ENCODE data around the gene VPS25. TPM values are rescaled to one million over a fixed set of nuclear protein-coding genes. Genes with fewer than 3 reads are reported as not detected.
"Not testable (repeated sequence)": the region's sequence is repeated elsewhere in the genome, so short reads cannot be mapped to it uniquely, and the experiment has no call there.

Gene VPS25
- 10 to 100 TPM; 34.5 to 43.9 (median 38.0) TPM for total RNA-seq

GRCh38 chr17:42773290-42774035, at the start of gene VPS25:
Gene VPS25, plus strand, starts transcription at chr17:42773449. Its CDS starts 27 bp downstream, at chr17:42773476.
- Histone ChIP-seq H3K36me3 (peaks cover 17 to 41% (median 34%) of the 10 kb centered on the region in 4 donors), H3K4me3 (peak within 1 kb of the TSS; percentile 75 to 98 (median 84)), H3K9me3 (no peaks in the 10 kb centered on the region), H3K27me3 (peaks cover 0 to 4% (median 0%) of the 10 kb centered on the region in 4 donors), H3K27ac (replicated peaks in 1 of 4) (peak within 1 kb of the TSS; percentile 83 to 90 (median 88)), H3K4me1 (peaks cover 14 to 19% (median 17%) of the 10 kb centered on the region in 4 donors)
- DNase-seq (ENCODE audit: extremely low spot score), result no peak
- under 1% methylated on average over 35 of the region's 39 CpGs for WGBS
- TF ChIP-seq EP300 (IDR thresholded peaks at IDR 0.05) (no peak), POLR2A (IDR thresholded peaks at IDR 0.05; ENCODE audit: low read depth) (peak; percentile 39), POLR2AphosphoS5 (IDR thresholded peaks at IDR 0.05) (peak; percentile 91 to 92)
- TF ChIP-seq, protein P1, sequence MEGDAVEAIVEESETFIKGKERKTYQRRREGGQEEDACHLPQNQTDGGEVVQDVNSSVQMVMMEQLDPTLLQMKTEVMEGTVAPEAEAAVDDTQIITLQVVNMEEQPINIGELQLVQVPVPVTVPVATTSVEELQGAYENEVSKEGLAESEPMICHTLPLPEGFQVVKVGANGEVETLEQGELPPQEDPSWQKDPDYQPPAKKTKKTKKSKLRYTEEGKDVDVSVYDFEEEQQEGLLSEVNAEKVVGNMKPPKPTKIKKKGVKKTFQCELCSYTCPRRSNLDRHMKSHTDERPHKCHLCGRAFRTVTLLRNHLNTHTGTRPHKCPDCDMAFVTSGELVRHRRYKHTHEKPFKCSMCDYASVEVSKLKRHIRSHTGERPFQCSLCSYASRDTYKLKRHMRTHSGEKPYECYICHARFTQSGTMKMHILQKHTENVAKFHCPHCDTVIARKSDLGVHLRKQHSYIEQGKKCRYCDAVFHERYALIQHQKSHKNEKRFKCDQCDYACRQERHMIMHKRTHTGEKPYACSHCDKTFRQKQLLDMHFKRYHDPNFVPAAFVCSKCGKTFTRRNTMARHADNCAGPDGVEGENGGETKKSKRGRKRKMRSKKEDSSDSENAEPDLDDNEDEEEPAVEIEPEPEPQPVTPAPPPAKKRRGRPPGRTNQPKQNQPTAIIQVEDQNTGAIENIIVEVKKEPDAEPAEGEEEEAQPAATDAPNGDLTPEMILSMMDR (IDR thresholded peaks at IDR 0.05), result peak; percentile 11 to 35 (median 18)
- intact Hi-C loops (cut with DNase I), result no loop called here

- intact Hi-C loops (cut with DNase I), result loop anchor here (5.0 kb wide), 1 partner anchor 99 kb away; the partner anchor contains the start of gene BECN1
- Histone ChIP-seq H3K4me1 (no peaks in the 10 kb centered on the region), H3K27ac (replicated peaks in 1 of 4) (no peak overlapping the region), H3K9me3 (no peaks in the 10 kb centered on the region), H3K36me3 (peaks cover 81 to 100% (median 98%) of the 10 kb centered on the region in 4 donors), H3K27me3 (no peaks in the 10 kb centered on the region), H3K4me3 (no peak overlapping the region)
- DNase-seq (ENCODE audit: extremely low spot score), result no peak
- TF ChIP-seq EP300 (IDR thresholded peaks at IDR 0.05) (no peak), POLR2A (IDR thresholded peaks at IDR 0.05; ENCODE audit: low read depth) (no peak), POLR2AphosphoS5 (IDR thresholded peaks at IDR 0.05) (no peak)
- TF ChIP-seq, protein P1 (IDR thresholded peaks at IDR 0.05), result no peak
- whole genome bisulfite sequencing, result 88% methylated on average over 3 of the region's 3 CpGs
Measured at GRCh38 chr17:42723636-42724035, 49.6 kb upstream of the VPS25 start.

GRCh38 chr17:42725143-42725542, 48.1 kb upstream of the VPS25 start:
- Histone ChIP-seq H3K4me3 (no peak overlapping the region), H3K27ac (replicated peaks in 1 of 4) (no peak overlapping the region), H3K27me3 (no peaks in the 10 kb centered on the region), H3K36me3 (peaks cover 87 to 100% (median 98%) of the 10 kb centered on the region in 4 donors), H3K9me3 (no peaks in the 10 kb centered on the region), H3K4me1 (no peaks in the 10 kb centered on the region)
- WGBS, result 96% methylated on average over 6 of the region's 6 CpGs
- DNase-seq (ENCODE audit: extremely low spot score), result no peak
- TF ChIP-seq POLR2AphosphoS5 (IDR thresholded peaks at IDR 0.05) (no peak), EP300 (IDR thresholded peaks at IDR 0.05) (no peak), POLR2A (IDR thresholded peaks at IDR 0.05; ENCODE audit: low read depth) (no peak)
- TF ChIP-seq, protein P1 (IDR thresholded peaks at IDR 0.05), result no peak
- intact Hi-C loops (cut with DNase I), result no loop called here

DNA sequence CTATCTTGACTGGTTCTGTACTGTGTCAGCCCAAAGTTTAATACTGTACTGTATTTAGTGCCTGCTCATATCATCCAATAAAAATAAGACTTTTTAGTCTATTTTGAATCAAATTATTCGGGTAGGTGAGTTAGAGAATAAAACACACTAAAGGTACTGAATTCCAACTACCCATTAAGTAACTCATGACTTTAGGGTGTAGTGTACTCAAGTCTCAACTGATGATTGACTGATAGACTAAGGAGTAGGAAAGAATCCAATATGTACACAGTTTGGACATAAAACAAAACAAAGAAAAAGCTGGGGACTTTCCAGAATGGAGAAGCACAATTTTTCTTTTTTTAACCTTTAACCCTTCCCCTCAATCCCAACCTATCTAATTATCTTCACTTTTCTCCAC, 32.5 kb upstream of the VPS25 start:
- Histone ChIP-seq H3K36me3 (peaks cover 0 to 11% (median 3%) of the 10 kb centered on the region in 4 donors), H3K27me3 (no peaks in the 10 kb centered on the region), H3K27ac (replicated peaks in 1 of 4) (no peak overlapping the region), H3K9me3 (no peaks in the 10 kb centered on the region), H3K4me3 (no peak overlapping the region), H3K4me1 (peaks cover 22 to 48% (median 44%) of the 10 kb centered on the region in 4 donors)
- DNase-seq (ENCODE audit: extremely low spot score), result no peak
- 88% methylated on average over 1 of the region's 1 CpG for WGBS
- TF ChIP-seq POLR2A (IDR thresholded peaks at IDR 0.05; ENCODE audit: low read depth), result no peak
- intact Hi-C loops (cut with DNase I), result no loop called here

- Histone ChIP-seq H3K4me1 (peaks cover 25 to 41% (median 34%) of the 10 kb centered on the region in 4 donors), H3K36me3 (peaks cover 0 to 11% (median 0%) of the 10 kb centered on the region in 4 donors), H3K27ac (replicated peaks in 1 of 4) (peak overlapping the region in 3 of 4 donors; percentile 82 to 97 (median 95))
- DNase-seq (ENCODE audit: extremely low spot score); H3K9me3 ChIP-seq; H3K4me3 ChIP-seq; intact Hi-C loops (cut with DNase I); H3K27me3 ChIP-seq: not testable (repeated sequence)
- 98% methylated on average over 11 of the region's 11 CpGs for WGBS
Measured at GRCh38 chr17:42742916-42743315, 30.3 kb upstream of the VPS25 start.
